Left cardiac atrium (tissue), 4 donors: ENCODE data around the gene KCNK17. TPM values are rescaled to one million over a fixed set of nuclear protein-coding genes. Genes with fewer than 3 reads are reported as not detected.
"Not testable (repeated sequence)": the region's sequence is repeated elsewhere in the genome, so short reads cannot be mapped to it uniquely, and the experiment has no call there.

Source experiments
- ATAC-seq, 2 donors: fragments of 200-7000 bp; cut with Tn5 transposase; one replicate each; pipeline ENCODE4 v1.9.1; 2020; ENCODE audit warnings: mild to moderate bottlenecking in 2 of 2, moderate library complexity in 2 of 2
- DNase-seq: peaks from one replicate; pipeline ENCODE4 v3.0.0-alpha.2; 2020
- intact Hi-C, 2 donors: fragments of 100-400 bp; cut with DNase I; formaldehyde crosslinking; loops; one replicate each; pipeline versions ENCODE4 v1.14.1 to v1.15.1; 2022 to 2023
- total RNA-seq, 2 donors: library from RNA; stranded (reverse); fragmentation: NEBNext Ultra II Directional; extraction: Animal tissue kit (Norgen Biotek cat#: 25700); gene quantifications; one replicate each; pipeline ENCODE4 v1.2.1, GENCODE V29; 2021
- donor health status: DM: no; HTN: yes; CAD: no.
- donor health status: DM: no; HTN: yes; CAD: no; lungs with severe emphysema.
- donor health status: DM: yes; HTN: yes; CAD: no.
- donor health status: Dilated cardiomyopathy.

KCNK17 gene
- total RNA-seq, 2 donors from 2014 or later, result 0.53 to 1.1 TPM

GRCh38 chr6:39310542-39310941 lies 3.7 kb downstream of the KCNK17 start:
- intact Hi-C loops, result loop anchor here in 1 of 2 donors (5.0 kb wide), 1 partner anchor 438 kb away; no protein-coding TSS in a partner anchor
- no peak for ATAC-seq
- DNase-seq, result no peak

DNA sequence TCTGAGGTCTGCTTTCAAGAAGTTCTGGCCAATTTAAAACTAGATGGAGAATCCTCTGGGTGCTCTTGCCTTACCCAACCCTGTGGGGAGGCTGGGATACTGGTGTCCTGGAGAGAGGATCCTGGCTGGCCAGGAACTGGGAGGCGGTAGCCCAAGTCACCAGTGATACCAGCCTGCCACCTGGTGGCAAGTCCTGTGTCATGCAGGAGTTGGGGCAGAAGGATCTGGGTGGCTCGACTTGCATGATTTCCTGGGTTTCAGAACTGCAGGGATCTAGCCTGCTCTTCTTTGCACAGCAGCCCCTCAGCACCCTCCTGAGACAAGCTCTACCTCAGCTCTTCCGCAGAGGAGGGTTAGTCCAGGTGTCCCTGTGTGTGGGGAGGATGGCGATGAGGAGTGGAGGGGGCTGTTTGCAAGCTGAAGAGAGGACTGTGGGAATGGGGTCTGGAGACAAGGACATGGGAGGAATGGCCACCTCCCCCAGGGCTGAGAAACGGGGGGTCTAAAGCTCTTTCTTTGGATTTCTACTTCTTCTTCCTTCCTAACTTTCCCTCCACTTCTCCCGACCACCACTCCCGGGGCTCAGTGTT lies 4.2 kb downstream of the KCNK17 start:
- DNase-seq, result peak; percentile 77
- intact Hi-C loops, result loop anchor here (5.0 to 10.0 kb wide), 4 partner anchors 225 to 438 kb away; no protein-coding TSS in a partner anchor
- peak; percentile 68 to 73 for ATAC-seq

DNA sequence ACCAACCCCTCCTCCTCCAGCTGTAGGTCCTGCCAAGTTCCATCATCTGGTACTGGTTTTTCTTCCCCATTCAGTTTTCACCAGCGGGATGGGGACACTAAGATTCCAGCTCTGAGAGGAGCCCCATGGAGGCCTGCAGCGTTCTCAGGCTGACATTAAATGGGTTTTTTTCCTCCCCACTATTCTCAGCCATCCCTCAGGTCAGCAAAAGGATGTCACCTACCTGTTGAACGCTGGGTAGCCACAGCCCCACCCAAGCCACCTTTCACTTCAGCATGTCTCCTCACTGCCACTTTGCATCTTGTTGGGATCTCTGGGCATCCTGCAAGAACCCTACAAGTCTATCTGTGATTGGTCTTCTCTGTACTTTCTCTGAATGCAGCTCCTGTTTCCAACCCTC lies 6.8 kb downstream of the KCNK17 start:
- ATAC-seq, result no peak
- intact Hi-C loops, result loop anchor here (10.0 kb wide), 3 partner anchors 223 to 433 kb away; no protein-coding TSS in a partner anchor
- DNase-seq, result no peak

GRCh38 chr6:39304951-39305350 lies 9.3 kb downstream of the KCNK17 start:
- intact Hi-C loops, result loop anchor here (2.0 to 10.0 kb wide), 4 partner anchors 138 to 430 kb away; no protein-coding TSS in a partner anchor
- ATAC-seq, result no peak
- DNase-seq, result no peak

- no peak for DNase-seq
- intact Hi-C loops, result loop anchor here (1.0 to 10.0 kb wide), 6 partner anchors 137 to 429 kb away; no protein-coding TSS in a partner anchor
- ATAC-seq, result peak in 1 of 2 donors; percentile 6
These were observed 10.6 kb downstream of the KCNK17 start for GRCh38 chr6:39303425-39304153.

DNA sequence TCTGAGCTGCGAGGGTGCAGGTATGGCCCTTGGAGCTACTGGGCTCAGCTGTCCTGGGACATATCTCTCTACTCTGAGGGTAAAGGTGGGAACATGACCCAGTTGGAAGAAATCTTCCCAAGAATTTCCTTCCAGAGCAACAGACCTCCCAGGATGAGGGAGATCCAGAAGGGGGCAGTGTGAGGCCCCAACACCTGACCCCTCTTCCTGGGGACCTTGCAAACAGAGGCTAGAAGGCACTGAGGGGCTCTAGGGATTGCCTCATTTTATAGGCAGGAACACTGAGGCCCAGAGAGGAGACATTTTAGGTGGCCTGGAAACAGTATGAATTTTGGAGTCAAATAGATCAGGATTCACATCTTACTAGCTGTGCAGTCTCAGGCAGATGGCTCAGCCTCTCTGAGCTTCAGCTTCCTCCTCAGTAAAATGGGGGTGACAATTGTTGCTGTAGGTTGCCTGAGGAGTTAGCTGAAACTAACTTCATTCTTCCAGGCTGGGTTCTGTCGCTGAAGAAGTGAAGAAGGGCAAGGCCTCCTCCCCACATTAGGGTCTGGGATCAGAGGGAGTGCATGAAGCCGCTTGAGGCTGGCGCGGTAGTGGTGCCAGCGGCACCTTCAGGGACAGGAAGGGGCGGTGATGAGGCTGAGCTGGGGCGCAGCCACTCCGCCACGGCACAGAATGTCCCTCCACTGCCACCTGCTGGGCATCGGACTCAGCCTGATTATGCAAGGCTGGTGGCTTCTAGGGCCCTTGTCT lies 11.4 kb downstream of the KCNK17 start:
- DNase-seq, result peak; percentile 89

DNA sequence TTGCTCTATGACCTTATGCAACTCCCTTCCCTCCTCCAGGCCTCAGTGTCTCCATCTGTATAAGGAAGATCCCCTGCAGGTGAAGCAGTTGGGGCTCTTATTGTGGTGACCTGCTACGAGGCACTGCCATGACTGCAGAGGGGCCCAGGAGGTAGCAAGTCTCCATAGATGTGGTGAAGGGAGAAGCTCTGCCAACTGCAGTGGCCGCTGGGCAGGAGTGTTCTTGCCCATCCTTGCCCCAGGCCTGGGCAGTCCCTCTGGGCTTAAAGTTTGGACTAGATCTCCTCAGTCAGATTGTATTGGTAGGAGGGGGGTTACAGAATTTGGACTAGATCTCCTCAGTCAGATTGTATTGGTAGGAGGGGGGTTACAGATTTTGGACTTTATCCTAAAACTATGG lies 12.2 kb downstream of the KCNK17 start:
- DNase-seq (no peak), ATAC-seq (no peak)
- intact Hi-C loops, result loop anchor here (2.0 to 10.0 kb wide), 4 partner anchors 217 to 427 kb away; no protein-coding TSS in a partner anchor

More for the DNA sequence above, 11.4 kb downstream of the KCNK17 start:
- intact Hi-C loops, result loop anchor here (1.0 to 10.0 kb wide), 5 partner anchors 137 to 428 kb away; no protein-coding TSS in a partner anchor
- peak; percentile 90 to 92 for ATAC-seq

GRCh38 chr6:39301606-39302005 lies 12.6 kb downstream of the KCNK17 start:
- intact Hi-C loops, result loop anchor here (2.0 to 10.0 kb wide), 4 partner anchors 217 to 427 kb away; no protein-coding TSS in a partner anchor
- no peak for ATAC-seq
- no peak for DNase-seq

DNA sequence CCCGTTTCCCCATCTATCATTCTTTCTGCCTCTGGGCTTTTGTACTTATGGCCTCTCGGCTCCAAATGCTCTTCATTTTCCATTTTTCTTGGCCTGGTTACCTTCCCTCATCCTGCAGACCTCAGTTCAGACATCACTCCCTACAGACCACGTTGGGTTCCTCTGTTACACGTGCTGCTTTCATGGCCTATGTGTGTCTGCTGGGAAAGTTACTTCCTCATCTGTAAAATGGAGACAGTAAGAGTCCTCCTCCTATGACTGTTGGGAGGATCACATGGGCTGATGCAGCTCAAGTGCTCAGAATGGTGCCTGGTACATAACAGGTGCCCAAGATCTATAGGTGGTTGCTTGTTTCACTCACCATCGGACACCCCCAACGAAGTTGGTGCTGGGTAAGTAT lies 13.5 kb downstream of the KCNK17 start:
- intact Hi-C loops, result loop anchor here (10.0 kb wide), 3 partner anchors 216 to 426 kb away; no protein-coding TSS in a partner anchor
- no peak for DNase-seq
- no peak for ATAC-seq

DNA sequence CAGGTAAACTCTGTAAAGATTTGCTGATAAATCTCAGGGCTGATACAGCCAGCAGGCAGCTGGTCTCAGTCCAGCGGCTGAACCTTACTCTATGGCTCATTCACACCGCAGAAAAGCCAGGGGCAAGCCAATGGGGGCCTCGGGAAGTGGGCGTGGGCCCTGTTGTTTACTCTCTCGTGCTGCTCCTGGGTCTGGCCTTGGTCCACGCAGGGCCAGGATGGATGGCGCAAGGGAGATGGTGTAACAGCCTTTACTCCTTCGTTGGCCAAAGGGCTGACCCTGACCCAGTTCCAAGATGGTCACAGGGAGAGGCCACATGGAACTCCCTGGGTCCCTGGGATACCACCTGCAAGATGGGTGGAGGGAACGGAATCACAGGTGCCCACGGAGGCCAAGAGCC lies 16.2 kb downstream of the KCNK17 start:
- DNase-seq (no peak), ATAC-seq (peak in 1 of 2 donors; percentile 36)
- intact Hi-C loops, result no loop called here

DNA sequence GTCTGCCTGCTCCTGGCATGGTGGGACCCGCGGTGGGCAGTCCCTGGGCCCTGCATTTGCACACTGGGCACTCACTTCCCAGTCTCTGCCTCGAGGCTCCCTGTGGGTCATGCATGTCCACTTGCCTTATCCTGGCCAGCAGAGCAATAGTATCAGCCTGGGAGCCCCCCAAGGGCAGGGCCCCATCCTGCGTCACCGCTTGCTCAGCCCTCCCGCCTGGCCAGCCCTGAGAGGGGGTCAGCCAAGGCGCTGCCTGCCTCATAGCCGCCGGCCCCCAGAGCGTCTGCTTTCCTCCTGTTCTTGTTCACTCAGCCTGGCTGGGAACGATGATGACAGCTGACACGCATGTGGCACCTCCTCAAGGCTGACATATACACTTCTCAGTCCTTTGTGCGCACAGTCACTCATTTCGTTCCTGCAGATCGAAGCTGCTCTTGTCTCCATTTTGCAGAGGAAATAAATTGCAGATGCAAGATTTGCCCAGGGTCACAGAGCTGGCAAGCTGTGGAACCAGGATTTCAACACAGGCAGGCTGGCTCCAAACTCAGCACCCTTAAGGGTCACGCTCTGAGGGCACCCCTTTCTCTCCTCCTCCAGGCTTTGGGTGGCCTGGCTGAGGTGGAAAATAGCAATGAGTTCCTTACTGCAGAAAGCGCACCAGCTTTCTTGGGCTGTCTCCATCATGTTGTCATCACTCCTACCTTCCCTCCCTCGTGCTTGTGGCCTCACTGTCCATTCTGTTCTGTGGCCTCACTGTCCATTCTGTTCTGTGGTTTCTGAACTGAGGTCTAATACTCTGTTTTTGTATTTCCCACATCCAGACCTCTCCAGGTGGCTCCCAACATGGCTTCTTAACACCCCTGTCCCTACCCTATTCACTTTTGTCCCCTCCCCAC lies 17.2 kb downstream of the KCNK17 start:
- intact Hi-C loops, result no loop called here

DNA sequence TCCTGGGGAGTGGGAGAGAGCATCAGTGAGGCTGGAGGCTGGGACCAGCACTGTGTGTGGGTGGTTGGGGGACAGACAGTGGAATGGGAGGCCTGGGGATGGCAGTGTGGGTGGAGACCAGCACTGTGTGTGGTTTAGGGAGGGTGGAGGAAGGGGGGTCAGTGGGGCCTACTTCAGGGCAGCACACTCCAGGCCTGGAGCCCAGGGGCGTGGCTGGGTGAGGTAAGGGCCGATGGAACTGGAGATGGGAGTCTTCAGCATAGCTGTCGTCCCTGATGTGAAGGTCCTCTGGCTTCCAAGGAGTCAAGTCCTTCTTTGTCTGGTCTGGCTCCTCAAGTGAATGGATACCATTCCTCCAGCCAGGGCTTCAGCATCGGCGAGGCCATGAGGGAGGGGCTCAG lies 18.6 kb downstream of the KCNK17 start:
- DNase-seq (peak; percentile 37), ATAC-seq (peak in 1 of 2 donors; percentile 22)

More for the DNA sequence above, 17.2 kb downstream of the KCNK17 start:
- DNase-seq (peak; percentile 85), ATAC-seq (peak; percentile 77 to 88)

DNA sequence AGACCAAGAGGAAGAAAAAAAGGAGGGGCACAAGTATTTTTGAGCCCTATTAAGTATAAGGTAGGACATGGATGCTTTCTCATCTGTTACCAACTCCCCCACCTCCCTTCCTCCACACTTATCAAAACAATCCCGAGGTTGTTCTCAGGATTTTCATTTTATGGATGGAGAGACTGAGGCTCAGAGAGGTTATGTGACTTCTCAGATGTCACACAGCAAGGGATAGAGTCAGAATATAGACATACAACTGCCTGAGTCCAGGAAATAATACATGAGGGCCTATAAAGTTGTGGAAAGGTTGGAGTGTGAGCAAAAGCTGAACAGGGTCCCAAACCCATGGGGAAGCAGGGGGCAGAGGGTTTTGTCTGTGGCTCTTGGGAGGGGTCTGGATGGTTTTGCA lies 19.3 kb downstream of the KCNK17 start:
- DNase-seq, result no peak
- intact Hi-C loops, result no loop called here
- ATAC-seq, result no peak

More for the DNA sequence above, 18.6 kb downstream of the KCNK17 start:
- intact Hi-C loops, result no loop called here

- intact Hi-C loops, result no loop called here
- ATAC-seq, result no peak
- no peak for DNase-seq
These were observed 20.1 kb downstream of the KCNK17 start for GRCh38 chr6:39294133-39294532.

- no peak for DNase-seq
- ATAC-seq, result no peak
- intact Hi-C loops, result no loop called here
These were observed 21.6 kb downstream of the KCNK17 start for GRCh38 chr6:39292637-39293036.

DNA sequence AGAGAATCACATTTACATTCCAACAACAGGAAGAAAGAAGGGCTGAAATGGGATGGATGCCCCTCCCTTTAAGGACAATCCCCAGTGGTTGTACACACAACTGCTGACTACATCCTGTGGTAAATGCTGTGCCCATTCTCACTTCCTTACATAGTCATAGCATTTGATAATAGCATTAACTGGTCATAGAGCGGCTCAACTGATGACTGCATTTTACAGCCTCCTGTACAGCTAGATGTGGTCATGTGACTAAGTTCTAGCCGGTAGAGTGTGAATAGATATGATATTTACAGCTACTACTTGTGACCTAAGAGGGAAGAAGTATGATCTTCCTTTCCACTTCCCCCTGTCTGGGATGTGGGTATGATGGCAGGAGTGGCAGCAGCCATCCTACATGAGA lies 24.7 kb downstream of the KCNK17 start:
- ATAC-seq, result peak in 1 of 2 donors; percentile 19
- intact Hi-C loops, result no loop called here
- DNase-seq, result no peak

DNA sequence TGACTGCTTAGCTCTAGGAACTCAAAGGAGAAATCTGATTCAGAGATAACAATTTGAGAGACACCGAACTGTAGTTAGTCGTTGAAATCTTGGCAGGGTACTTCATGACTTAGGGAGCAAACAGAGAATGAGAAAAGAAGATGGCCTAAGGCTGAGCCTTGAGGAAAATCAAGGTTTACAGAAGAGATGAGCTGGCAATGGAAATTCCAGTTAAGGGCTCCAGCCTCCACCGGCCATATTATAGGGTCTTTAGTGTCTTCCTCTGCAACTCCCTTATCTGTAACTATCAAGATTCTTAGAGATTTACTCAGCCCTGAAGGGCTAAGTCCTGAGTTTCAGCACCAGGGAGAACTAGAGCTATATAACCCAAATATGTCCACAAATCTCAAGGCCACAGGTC lies 26.6 kb downstream of the KCNK17 start:
- DNase-seq, result no peak
- intact Hi-C loops, result no loop called here
- ATAC-seq, result no peak

DNA sequence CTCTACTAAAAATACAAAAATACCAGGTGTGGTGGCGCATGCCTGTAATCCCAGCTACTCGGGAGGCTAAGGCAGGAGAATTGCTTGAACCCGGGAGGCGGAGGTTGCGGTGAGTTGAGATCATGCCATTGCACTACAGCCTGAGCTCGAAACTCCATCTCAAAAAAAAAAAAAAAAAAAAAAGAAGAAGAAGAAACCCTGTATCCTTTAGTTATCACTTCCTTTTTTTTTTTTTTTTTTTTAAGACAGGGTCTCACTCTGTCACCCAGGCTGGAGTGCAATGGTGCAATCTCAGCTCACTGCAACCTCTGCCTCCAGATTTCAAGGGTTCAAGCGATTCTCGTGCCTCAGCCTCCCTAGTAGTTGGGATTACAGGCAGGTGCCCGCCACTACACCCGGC lies 27.6 kb downstream of the KCNK17 start:
- intact Hi-C loops, DNase-seq, ATAC-seq: not testable (repeated sequence)
